ENCODE results near the gene CDKN1A.

CDKN1A gene

DNA sequence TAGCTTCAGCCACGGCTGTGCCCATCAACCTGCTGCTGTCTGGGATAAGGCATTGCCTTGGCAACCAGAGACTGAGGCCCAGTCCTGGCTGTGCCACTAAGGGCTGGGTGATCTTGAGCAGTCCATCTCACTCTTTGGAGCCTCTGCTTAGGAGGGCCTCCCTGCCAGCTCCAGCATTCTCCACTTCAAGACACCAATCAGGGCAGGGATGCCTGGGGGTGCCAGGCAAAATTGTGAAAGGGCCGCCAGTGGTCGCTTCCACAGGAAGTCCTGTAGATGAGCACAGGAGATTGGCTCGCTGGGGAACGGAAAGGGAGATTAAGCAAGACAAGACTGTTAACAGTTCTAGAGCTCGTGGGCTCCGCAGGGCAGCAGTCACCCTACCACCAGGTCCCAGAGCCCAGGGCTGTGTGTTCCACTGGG lies 19.0 kb downstream of the CDKN1A start, which contains the start of gene RAB44:
Gene RAB44 (plus strand): TSS at position 346 of the 423 bp plus-strand sequence. CDS start 6,410 bp downstream, outside the sequence.
- TF ChIP-seq, protein P1, sequence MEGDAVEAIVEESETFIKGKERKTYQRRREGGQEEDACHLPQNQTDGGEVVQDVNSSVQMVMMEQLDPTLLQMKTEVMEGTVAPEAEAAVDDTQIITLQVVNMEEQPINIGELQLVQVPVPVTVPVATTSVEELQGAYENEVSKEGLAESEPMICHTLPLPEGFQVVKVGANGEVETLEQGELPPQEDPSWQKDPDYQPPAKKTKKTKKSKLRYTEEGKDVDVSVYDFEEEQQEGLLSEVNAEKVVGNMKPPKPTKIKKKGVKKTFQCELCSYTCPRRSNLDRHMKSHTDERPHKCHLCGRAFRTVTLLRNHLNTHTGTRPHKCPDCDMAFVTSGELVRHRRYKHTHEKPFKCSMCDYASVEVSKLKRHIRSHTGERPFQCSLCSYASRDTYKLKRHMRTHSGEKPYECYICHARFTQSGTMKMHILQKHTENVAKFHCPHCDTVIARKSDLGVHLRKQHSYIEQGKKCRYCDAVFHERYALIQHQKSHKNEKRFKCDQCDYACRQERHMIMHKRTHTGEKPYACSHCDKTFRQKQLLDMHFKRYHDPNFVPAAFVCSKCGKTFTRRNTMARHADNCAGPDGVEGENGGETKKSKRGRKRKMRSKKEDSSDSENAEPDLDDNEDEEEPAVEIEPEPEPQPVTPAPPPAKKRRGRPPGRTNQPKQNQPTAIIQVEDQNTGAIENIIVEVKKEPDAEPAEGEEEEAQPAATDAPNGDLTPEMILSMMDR (IDR thresholded peaks at IDR 0.05): no peak
- no peaks in the 10 kb centered on the region for H3K36me3 ChIP-seq

DNA sequence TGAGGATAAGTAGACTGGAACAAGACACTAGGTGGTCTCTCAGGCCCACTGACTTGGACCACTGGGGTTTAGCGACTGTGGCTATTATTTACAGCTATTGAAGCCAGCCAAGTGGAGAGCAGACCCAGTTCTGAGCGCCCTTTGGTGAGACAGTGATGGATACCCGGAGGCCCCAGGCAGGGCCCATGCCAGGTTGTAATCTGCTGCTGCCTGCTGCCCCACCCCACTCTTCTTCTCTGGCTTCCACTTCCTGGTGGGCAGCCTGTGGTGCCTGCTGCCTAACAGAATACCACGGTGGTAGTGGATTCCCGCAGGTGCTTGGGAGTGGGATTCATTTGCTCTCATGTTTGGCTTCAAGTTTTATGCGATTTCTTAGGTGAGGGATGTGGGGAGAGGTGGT lies 19.7 kb downstream of the CDKN1A start:
- H3K27me3 ChIP-seq: no peaks in the 10 kb centered on the region
- H3K27ac ChIP-seq: peak overlapping the region; percentile 82
- H3K9me3 ChIP-seq: no peaks in the 10 kb centered on the region
- peak overlapping the region; percentile 45 to 47 for H3K4me3 ChIP-seq (ENCODE audit: low read depth in 1 of 2, low read length in 1 of 2)
- no peaks in the 10 kb centered on the region for H3K36me3 ChIP-seq
- TF ChIP-seq, protein P1 (IDR thresholded peaks at IDR 0.05): no peak
- peaks cover 63 to 69% of the 10 kb centered on the region in 2 experiments for H3K4me1 ChIP-seq (ENCODE audit: control insufficient read depth in 1 of 2, insufficient read depth in 1 of 2, low read depth in 1 of 2, low read length in 1 of 2)

More for the DNA sequence above, 19.0 kb downstream of the CDKN1A start, which contains the start of gene RAB44:
- Histone ChIP-seq H3K9me3 (no peaks in the 10 kb centered on the region), H3K4me1 (ENCODE audit: control insufficient read depth in 1 of 2, insufficient read depth in 1 of 2, low read depth in 1 of 2, low read length in 1 of 2) (peaks cover 66 to 72% of the 10 kb centered on the region in 2 experiments), H3K4me3 (ENCODE audit: low read depth in 1 of 2, low read length in 1 of 2) (peak within 1 kb of the TSS; percentile 45 to 47), H3K27ac (peak within 1 kb of the TSS; percentile 82), H3K27me3 (no peaks in the 10 kb centered on the region)

DNA sequence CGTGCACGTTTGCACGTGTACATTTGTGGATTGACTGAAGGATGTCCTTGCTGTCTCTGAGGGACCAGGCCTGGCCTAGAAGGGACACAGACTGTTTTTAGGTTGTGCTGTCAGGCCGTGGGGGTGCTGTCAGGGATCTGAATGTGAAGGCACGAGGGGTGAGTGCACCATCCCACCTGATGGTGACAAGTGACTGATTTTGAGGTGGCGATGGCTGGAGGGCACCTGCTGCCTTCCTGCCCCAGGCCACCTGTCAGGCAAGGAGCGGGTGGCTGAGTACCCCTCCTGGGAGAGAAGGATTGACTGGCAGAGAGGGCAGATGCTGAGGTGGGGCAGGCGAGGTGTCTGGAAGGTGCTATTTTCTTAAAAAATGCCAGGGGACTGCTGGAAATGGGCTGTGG lies 20.4 kb downstream of the CDKN1A start:
- Histone ChIP-seq H3K4me3 (ENCODE audit: low read depth in 1 of 2, low read length in 1 of 2) (peak overlapping the region in 1 of 2 experiments; percentile 47), H3K27ac (peak overlapping the region; percentile 82), H3K36me3 (peaks cover 3% of the 10 kb centered on the region), H3K9me3 (no peaks in the 10 kb centered on the region), H3K27me3 (no peaks in the 10 kb centered on the region), H3K4me1 (ENCODE audit: control insufficient read depth in 1 of 2, insufficient read depth in 1 of 2, low read depth in 1 of 2, low read length in 1 of 2) (peaks cover 63 to 64% of the 10 kb centered on the region in 2 experiments)
- TF ChIP-seq, protein P1 (IDR thresholded peaks at IDR 0.05): no peak

DNA sequence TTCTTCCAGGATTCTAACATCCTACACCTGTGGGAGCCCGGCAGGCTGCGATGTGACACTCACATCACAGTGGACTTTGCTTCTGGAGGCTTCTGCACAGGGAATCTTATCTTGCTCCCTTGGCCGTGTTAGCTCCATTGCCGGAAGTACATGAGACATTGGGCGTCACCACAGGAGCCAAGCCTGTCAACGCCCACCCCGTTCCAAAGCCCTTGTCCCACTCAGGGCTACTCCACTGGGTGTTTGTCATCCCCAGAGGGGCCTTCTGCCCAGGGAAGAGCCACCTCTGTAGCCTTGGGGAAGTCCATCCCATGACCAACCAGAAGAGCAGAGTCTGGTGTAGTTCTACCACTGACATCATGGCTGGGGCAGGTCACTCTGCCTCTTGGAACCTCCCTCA lies 20.8 kb downstream of the CDKN1A start:
- H3K4me3 ChIP-seq (ENCODE audit: low read depth in 1 of 2, low read length in 1 of 2): peak overlapping the region in 1 of 2 experiments; percentile 47
- H3K9me3 ChIP-seq: no peaks in the 10 kb centered on the region
- H3K36me3 ChIP-seq: peaks cover 8% of the 10 kb centered on the region
- TF ChIP-seq, protein P1 (IDR thresholded peaks at IDR 0.05): no peak
- peaks cover 63 to 64% of the 10 kb centered on the region in 2 experiments for H3K4me1 ChIP-seq (ENCODE audit: control insufficient read depth in 1 of 2, insufficient read depth in 1 of 2, low read depth in 1 of 2, low read length in 1 of 2)
- H3K27ac ChIP-seq: peak overlapping the region; percentile 82
- H3K27me3 ChIP-seq: no peaks in the 10 kb centered on the region

DNA sequence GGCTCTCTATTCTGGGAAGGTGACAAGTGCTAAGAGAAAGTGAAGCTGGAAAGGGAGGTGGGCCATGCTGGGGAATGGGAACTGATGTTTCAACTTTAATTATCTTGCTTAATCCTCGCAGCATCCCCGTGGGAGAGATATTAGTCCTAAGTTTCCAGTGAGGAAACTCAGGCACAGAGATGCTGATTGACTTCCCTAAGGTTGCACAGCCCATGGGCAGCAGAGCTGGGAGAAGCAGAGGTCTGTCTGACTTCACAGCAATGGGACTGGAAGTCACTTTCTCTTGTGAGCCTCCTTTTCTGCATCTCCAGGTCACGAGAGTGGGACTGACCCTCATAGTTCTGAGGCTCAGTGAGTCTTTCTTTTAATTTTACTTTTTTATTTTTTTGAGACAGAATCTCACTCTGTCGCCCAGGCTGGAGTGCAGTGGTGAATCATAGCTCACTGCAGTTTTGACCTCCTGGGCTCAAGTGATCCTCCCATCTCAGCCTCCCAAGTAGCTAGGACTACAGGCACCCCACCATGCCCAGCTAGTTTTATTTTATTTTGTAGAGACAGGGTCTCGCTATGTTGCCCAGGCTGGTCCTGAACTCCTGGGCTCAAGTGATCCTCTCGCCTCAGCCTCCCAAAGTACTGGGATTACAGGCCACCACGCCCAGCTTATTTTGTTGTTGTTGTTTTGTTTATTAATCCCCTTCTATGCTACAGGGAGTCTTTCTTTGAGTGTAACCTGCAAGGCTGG lies 21.7 kb downstream of the CDKN1A start:
- no peaks in the 10 kb centered on the region for H3K27me3 ChIP-seq
- no peak overlapping the region for H3K4me3 ChIP-seq (ENCODE audit: low read depth in 1 of 2, low read length in 1 of 2)
- TF ChIP-seq, protein P1 (IDR thresholded peaks at IDR 0.05): no peak
- H3K36me3 ChIP-seq: peaks cover 12% of the 10 kb centered on the region
- peaks cover 63 to 64% of the 10 kb centered on the region in 2 experiments for H3K4me1 ChIP-seq (ENCODE audit: control insufficient read depth in 1 of 2, insufficient read depth in 1 of 2, low read depth in 1 of 2, low read length in 1 of 2)
- H3K27ac ChIP-seq: peak overlapping the region; percentile 82
- H3K9me3 ChIP-seq: no peaks in the 10 kb centered on the region
